MCF 10A (cell line): ENCODE data around the gene PKIB. TPM values are rescaled to one million over a fixed set of nuclear protein-coding genes. Genes with fewer than 3 reads are reported as not detected.

Source experiments
- BruUV-seq: library from RNA; stranded (reverse); fragments of 400-500 nt; replicated peaks from 2 replicates; lab custom pipeline; 2021; lab: Mats Ljungman, UMichigan
- CTCF ChIA-PET: fragments of 300-600 bp; sonication (Branson Sonifier 250); formaldehyde crosslinking; extraction: SDS; loops from one replicate; lab custom pipeline; 2021; ENCODE audit warnings: antibody characterized with exemption, inconsistent platforms; lab: Yijun Ruan, JAX
- POLR2A ChIA-PET: fragments of 300-600, 350-650 bp; sonication (Branson Sonifier 250); formaldehyde crosslinking; extraction: SDS; loops from one replicate; lab custom pipeline; 2020; ENCODE audit warnings: antibody characterized with exemption, inconsistent platforms; lab: Yijun Ruan, JAX
- DNase-seq: peaks from one replicate; pipeline ENCODE4 v3.0.0-alpha.2; 2018; ENCODE audit not compliant: unreplicated experiment
- H3K27ac Mint-ChIP-seq: one replicate; pipeline ENCODE4 v1.8.0; 2022; ENCODE audit warnings: mild to moderate bottlenecking, low read depth, mixed read lengths; ENCODE audit not compliant: unreplicated experiment
- H3K27me3 Mint-ChIP-seq: one replicate; pipeline ENCODE4 v1.8.0; 2022; ENCODE audit warnings: mixed read lengths; ENCODE audit not compliant: insufficient read depth, unreplicated experiment
- H3K36me3 Mint-ChIP-seq: one replicate; pipeline ENCODE4 v1.8.0; 2022; ENCODE audit warnings: mild to moderate bottlenecking, moderate library complexity, mixed read lengths; ENCODE audit not compliant: insufficient read depth, unreplicated experiment
- H3K4me1 Mint-ChIP-seq: one replicate; pipeline ENCODE4 v1.8.0; 2022; ENCODE audit warnings: mixed read lengths; ENCODE audit not compliant: insufficient read depth, unreplicated experiment
- H3K4me3 Mint-ChIP-seq: one replicate; pipeline ENCODE4 v1.8.0; 2022; ENCODE audit warnings: mild to moderate bottlenecking, moderate library complexity, mixed read lengths; ENCODE audit not compliant: unreplicated experiment
- H3K9me3 Mint-ChIP-seq: one replicate; pipeline ENCODE4 v1.8.0; 2022; ENCODE audit warnings: mixed read lengths; ENCODE audit not compliant: unreplicated experiment
- CTCF ChIP-seq: fragments of 200-600 bp; IDR thresholded peaks from one replicate; pipeline ENCODE4 v1.8.0; 2022; ENCODE audit warnings: antibody characterized with exemption, mild to moderate bottlenecking; ENCODE audit not compliant: unreplicated experiment
- intact Hi-C: fragments of 100-400 bp; cut with micrococcal nuclease; formaldehyde crosslinking; loops from 2 replicates; pipeline ENCODE4 v1.14.1; 2022
- total RNA-seq: library from RNA; stranded (reverse); gene quantifications from 2 replicates; pipeline ENCODE4 v1.2.3, GENCODE V29; 2022

PKIB gene
- total RNA-seq, 1 experiment from 2014 or later, result 6.0 TPM

GRCh38 chr6:122755901-122756300, 145.7 kb downstream of the PKIB start:
- no peak for TF ChIP-seq CTCF
- no peaks in the 10 kb centered on the region for H3K27me3 Mint-ChIP-seq
- POLR2A ChIA-PET, result no interaction called here
- no peak overlapping the region for H3K4me3 Mint-ChIP-seq
- no peaks in the 10 kb centered on the region for H3K9me3 Mint-ChIP-seq
- H3K4me1 Mint-ChIP-seq, result no peaks in the 10 kb centered on the region
- intact Hi-C loops, result no loop called here
- CTCF ChIA-PET, result no interaction called here
- no peak overlapping the region for H3K27ac Mint-ChIP-seq
- BruUV-seq, result no TSS peak
- no peaks in the 10 kb centered on the region for H3K36me3 Mint-ChIP-seq
- no peak for DNase-seq

DNA sequence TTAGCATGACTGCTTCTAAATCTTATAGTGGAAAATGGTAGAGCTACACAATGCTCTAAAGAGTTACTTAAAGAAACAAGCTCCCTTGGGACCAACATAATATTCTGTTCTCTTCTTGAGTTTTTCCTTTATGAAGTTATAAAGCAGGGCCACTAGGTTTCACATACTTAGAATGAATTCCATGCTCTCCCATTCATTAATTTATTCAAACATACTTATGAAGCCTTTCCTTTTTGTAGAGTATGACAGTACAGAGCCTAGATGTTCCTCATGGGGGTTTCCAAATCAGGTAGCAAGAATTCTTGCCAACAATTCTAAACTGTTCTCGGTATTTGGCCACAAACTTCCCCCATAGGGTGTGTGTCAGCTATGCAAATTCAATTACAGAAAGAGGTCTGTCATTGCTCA, 148.7 kb downstream of the PKIB start:
- no peaks in the 10 kb centered on the region for H3K36me3 Mint-ChIP-seq
- CTCF ChIA-PET, result no interaction called here
- no peak for TF ChIP-seq CTCF
- H3K27ac Mint-ChIP-seq, result no peak overlapping the region
- no peaks in the 10 kb centered on the region for H3K4me1 Mint-ChIP-seq
- no peak overlapping the region for H3K4me3 Mint-ChIP-seq
- BruUV-seq, result no TSS peak
- no peaks in the 10 kb centered on the region for H3K27me3 Mint-ChIP-seq
- intact Hi-C loops, result no loop called here
- POLR2A ChIA-PET, result no interaction called here
- DNase-seq, result no peak
- H3K9me3 Mint-ChIP-seq, result no peaks in the 10 kb centered on the region

DNA sequence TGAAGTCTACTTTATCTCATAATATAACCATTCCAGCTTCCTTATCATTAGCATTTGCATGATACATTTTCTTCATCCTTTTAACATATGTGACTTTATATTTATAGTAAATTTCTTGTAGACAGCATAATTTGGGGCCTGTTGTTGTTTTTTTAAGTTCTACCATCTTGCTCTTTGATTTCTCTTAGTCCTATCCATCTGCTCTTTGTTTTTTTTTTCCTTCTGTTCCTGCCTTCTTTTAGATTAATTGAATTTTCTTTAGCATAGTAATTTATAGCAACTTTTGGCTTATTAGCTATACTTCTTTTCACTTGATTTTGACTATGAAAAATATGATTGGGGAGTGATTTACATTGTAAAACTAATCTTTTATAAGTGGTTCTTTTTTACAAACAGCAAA, 150.1 kb downstream of the PKIB start:
- no peak for DNase-seq
- Mint-ChIP-seq H3K4me1 (no peaks in the 10 kb centered on the region), H3K27ac (no peak overlapping the region), H3K36me3 (no peaks in the 10 kb centered on the region), H3K9me3 (no peaks in the 10 kb centered on the region), H3K27me3 (no peaks in the 10 kb centered on the region), H3K4me3 (no peak overlapping the region)
- intact Hi-C loops, result no loop called here
- TF ChIP-seq CTCF, result no peak
- POLR2A ChIA-PET, result interaction anchor here (0.6 kb wide), 1 partner anchor 158 kb away, joined by 3 read pairs; no protein-coding TSS in a partner anchor
- CTCF ChIA-PET, result interaction anchor here (0.6 to 2.3 kb wide), 4 partner anchors 16 to 1806 kb away, joined by 3 to 9 read pairs (median 3); no protein-coding TSS in a partner anchor
- no TSS peak for BruUV-seq

DNA sequence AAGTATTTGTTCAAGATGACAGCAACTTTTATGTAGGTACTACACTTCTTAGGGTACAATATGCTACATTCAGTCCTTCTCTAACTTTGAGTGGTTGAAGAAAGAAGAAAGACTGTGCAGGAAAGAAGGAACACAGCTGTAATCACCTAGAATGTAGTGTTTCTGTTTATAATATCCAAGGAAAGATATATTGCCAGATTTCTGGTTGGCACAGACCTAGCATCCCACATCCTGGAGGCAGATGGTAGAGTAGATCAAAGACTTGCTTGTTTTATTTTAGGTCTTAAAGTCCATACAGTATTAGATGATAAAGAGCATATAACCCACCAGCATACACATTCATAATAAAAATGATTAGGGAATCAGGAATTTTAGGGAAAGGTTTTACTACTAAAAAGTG, 156.1 kb downstream of the PKIB start:
- DNase-seq, result no peak
- no TSS peak for BruUV-seq
- Mint-ChIP-seq H3K36me3 (no peaks in the 10 kb centered on the region), H3K27ac (no peak overlapping the region), H3K4me3 (no peak overlapping the region), H3K27me3 (no peaks in the 10 kb centered on the region), H3K9me3 (no peaks in the 10 kb centered on the region), H3K4me1 (peaks cover 6% of the 10 kb centered on the region)
- POLR2A ChIA-PET, result no interaction called here
- intact Hi-C loops, result no loop called here
- TF ChIP-seq CTCF, result no peak
- CTCF ChIA-PET, result interaction anchor here (0.6 to 3.6 kb wide), 2 partner anchors 21 to 73 kb away, joined by 3 to 18 read pairs; no protein-coding TSS in a partner anchor
